Measurements from ENCODE around the gene TBC1D3B.
"Not testable (repeated sequence)": the region's sequence is repeated elsewhere in the genome, so short reads cannot be mapped to it uniquely, and the experiment has no call there.

The TBC1D3B gene

GRCh38 chr17:36190549-36191330 lies 14.3 kb upstream of the TBC1D3B start:
- H3K36me3 Mint-ChIP-seq = peaks cover 42% of the 10 kb centered on the region
- H3K9me3 Mint-ChIP-seq, ATAC-seq: not testable (repeated sequence)
- peak overlapping the region; percentile 64 for H3K27ac Mint-ChIP-seq
- H3K4me3 Mint-ChIP-seq = peak overlapping the region; percentile 36
- H3K4me1 Mint-ChIP-seq = peaks cover 79% of the 10 kb centered on the region
- peak in 1 of 2 donors; percentile 51 for DNase-seq (ENCODE audit: low spot score in 2 of 2)

GRCh38 chr17:36189993-36190392 lies 13.6 kb upstream of the TBC1D3B start:
- peaks cover 73% of the 10 kb centered on the region for H3K4me1 Mint-ChIP-seq
- not testable (repeated sequence) for H3K9me3 Mint-ChIP-seq; ATAC-seq; DNase-seq (ENCODE audit: low spot score in 2 of 2)
- H3K36me3 Mint-ChIP-seq = peaks cover 42% of the 10 kb centered on the region
- peak overlapping the region; percentile 36 for H3K4me3 Mint-ChIP-seq
- peak overlapping the region; percentile 64 for H3K27ac Mint-ChIP-seq

GRCh38 chr17:36188891-36189306 lies 12.5 kb upstream of the TBC1D3B start:
- Mint-ChIP-seq H3K4me3 (peak overlapping the region; percentile 81), H3K4me1 (peaks cover 66% of the 10 kb centered on the region), H3K36me3 (peaks cover 45% of the 10 kb centered on the region), H3K27ac (peak overlapping the region; percentile 95), H3K9me3 (no peaks in the 10 kb centered on the region)
- DNase-seq (ENCODE audit: low spot score in 2 of 2) (peak in 1 of 2 donors; percentile 83), ATAC-seq (peak; percentile 93)

- DNase-seq (ENCODE audit: low spot score in 2 of 2) = peak in 1 of 2 donors; percentile 56
- H3K36me3 Mint-ChIP-seq = peaks cover 45% of the 10 kb centered on the region
- H3K27ac Mint-ChIP-seq = peak overlapping the region; percentile 95
- not testable (repeated sequence) for H3K9me3 Mint-ChIP-seq, ATAC-seq
- H3K4me1 Mint-ChIP-seq = peaks cover 65% of the 10 kb centered on the region
- H3K4me3 Mint-ChIP-seq = peak overlapping the region; percentile 81
Observed at GRCh38 chr17:36187943-36188665, 11.7 kb upstream of the TBC1D3B start.

- H3K4me1 Mint-ChIP-seq = peaks cover 60% of the 10 kb centered on the region
- H3K9me3 Mint-ChIP-seq, ATAC-seq: not testable (repeated sequence)
- DNase-seq (ENCODE audit: low spot score in 2 of 2) = peak in 1 of 2 donors; percentile 54
- H3K27ac Mint-ChIP-seq = peak overlapping the region; percentile 95
- peak overlapping the region; percentile 81 for H3K4me3 Mint-ChIP-seq
- peaks cover 39% of the 10 kb centered on the region for H3K36me3 Mint-ChIP-seq
Observed at GRCh38 chr17:36186810-36187763, 10.7 kb upstream of the TBC1D3B start.

- ATAC-seq = no peak
- H3K27ac Mint-ChIP-seq = peak overlapping the region; percentile 95
- H3K4me1 Mint-ChIP-seq = peaks cover 56% of the 10 kb centered on the region
- H3K4me3 Mint-ChIP-seq = peak overlapping the region; percentile 81
- H3K9me3 Mint-ChIP-seq = no peaks in the 10 kb centered on the region
- H3K36me3 Mint-ChIP-seq = peaks cover 38% of the 10 kb centered on the region
- no peak for DNase-seq (ENCODE audit: low spot score in 2 of 2)
Observed at GRCh38 chr17:36185416-36185815, 9.0 kb upstream of the TBC1D3B start.

- ATAC-seq = peak; percentile 3
- Mint-ChIP-seq H3K9me3 (no peaks in the 10 kb centered on the region), H3K27ac (peak overlapping the region; percentile 95), H3K4me3 (peak overlapping the region; percentile 81), H3K36me3 (peaks cover 38% of the 10 kb centered on the region), H3K4me1 (peaks cover 47% of the 10 kb centered on the region)
- DNase-seq (ENCODE audit: low spot score in 2 of 2) = peak in 1 of 2 donors; percentile 55
Observed at GRCh38 chr17:36184023-36184765, 7.8 kb upstream of the TBC1D3B start.

GRCh38 chr17:36183001-36183971 lies 6.8 kb upstream of the TBC1D3B start:
- ATAC-seq = peak; percentile 66
- peaks cover 38% of the 10 kb centered on the region for H3K4me1 Mint-ChIP-seq
- DNase-seq (ENCODE audit: low spot score in 2 of 2) = peak in 1 of 2 donors; percentile 69
- H3K4me3 Mint-ChIP-seq = peak overlapping the region; percentile 81
- peaks cover 38% of the 10 kb centered on the region for H3K36me3 Mint-ChIP-seq
- H3K27ac Mint-ChIP-seq = peak overlapping the region; percentile 95
- H3K9me3 Mint-ChIP-seq = no peaks in the 10 kb centered on the region

GRCh38 chr17:36182176-36183000 lies 6.0 kb upstream of the TBC1D3B start:
- H3K4me3 Mint-ChIP-seq = peak overlapping the region; percentile 81
- peaks cover 29% of the 10 kb centered on the region for H3K4me1 Mint-ChIP-seq
- ATAC-seq (no peak), DNase-seq (ENCODE audit: low spot score in 2 of 2) (peak in 1 of 2 donors; percentile 52)
- H3K36me3 Mint-ChIP-seq = peaks cover 32% of the 10 kb centered on the region
- no peaks in the 10 kb centered on the region for H3K9me3 Mint-ChIP-seq
- H3K27ac Mint-ChIP-seq = peak overlapping the region; percentile 95

- H3K27ac Mint-ChIP-seq = peak overlapping the region; percentile 95
- not testable (repeated sequence) for DNase-seq (ENCODE audit: low spot score in 2 of 2); H3K9me3 Mint-ChIP-seq; ATAC-seq
- peaks cover 22% of the 10 kb centered on the region for H3K4me1 Mint-ChIP-seq
- peak overlapping the region; percentile 81 for H3K4me3 Mint-ChIP-seq
- peaks cover 26% of the 10 kb centered on the region for H3K36me3 Mint-ChIP-seq
Observed at GRCh38 chr17:36181446-36182175, 5.2 kb upstream of the TBC1D3B start.

GRCh38 chr17:36168836-36169235 lies 7.6 kb downstream of the TBC1D3B start:
- H3K27ac Mint-ChIP-seq; H3K4me1 Mint-ChIP-seq; H3K4me3 Mint-ChIP-seq; ATAC-seq; H3K36me3 Mint-ChIP-seq; H3K9me3 Mint-ChIP-seq; DNase-seq (ENCODE audit: low spot score in 2 of 2): not testable (repeated sequence)

- DNase-seq (ENCODE audit: low spot score in 2 of 2) (no peak), ATAC-seq (peak; percentile 67)
- peaks cover 28% of the 10 kb centered on the region for H3K4me1 Mint-ChIP-seq
- H3K4me3 Mint-ChIP-seq = peak overlapping the region; percentile 6
- no peak overlapping the region for H3K27ac Mint-ChIP-seq
- peaks cover 2% of the 10 kb centered on the region for H3K36me3 Mint-ChIP-seq
- no peaks in the 10 kb centered on the region for H3K9me3 Mint-ChIP-seq
Observed at GRCh38 chr17:36153895-36154610, 22.4 kb downstream of the TBC1D3B start.
